GM12878 (cell line): ENCODE data around the gene MSI2. TPM values are rescaled to one million over a fixed set of nuclear protein-coding genes. Genes with fewer than 3 reads are reported as not detected.

ENCODE experiments used
- ATAC-seq: fragments of 200-7000 bp; cut with Tn5 transposase; 3 replicates; pipeline ENCODE4 v1.9.1; 2020; ENCODE audit warnings: mild to moderate bottlenecking, moderate library complexity
- BruUV-seq: library from RNA; stranded (reverse); fragments of 400-500 nt; replicated peaks from 2 replicates; lab custom pipeline; 2021; lab: Mats Ljungman, UMichigan
- CTCF ChIA-PET: fragments of 300-600 bp; sonication (Branson Sonifier 250); formaldehyde crosslinking; extraction: SDS; loops from one replicate; lab custom pipeline; 2021; ENCODE audit warnings: inconsistent platforms; lab: Yijun Ruan, JAX
- POLR2A ChIA-PET: fragments of 350-600 bp; formaldehyde crosslinking; extraction: SDS; loops from one replicate; lab custom pipeline; 2021; ENCODE audit warnings: inconsistent platforms; lab: Charles Lee
- RAD21 ChIA-PET: fragments of 300-600 bp; sonication (Branson Sonifier 250); formaldehyde crosslinking; loops from one replicate; lab custom pipeline; 2023; ENCODE audit warnings: antibody characterized with exemption; ENCODE audit not compliant: unreplicated experiment; lab: Charles Lee
- SMC1A ChIA-PET: fragments of 300-600 bp; sonication (Branson Sonifier 250); formaldehyde crosslinking; loops from one replicate; lab custom pipeline; 2023; ENCODE audit not compliant: unreplicated experiment, uncharacterized antibody; lab: Charles Lee
- DNase-seq: peaks from one replicate; pipeline ENCODE4 v3.0.0-alpha.2; 2011; ENCODE audit warnings: low read depth, low spot score
- FAIRE-seq: peaks from 3 replicates; lab custom pipeline; 2011; peaks lifted over from hg19 to GRCh38; lab: Jason Lieb, UNC
- H2AFZ ChIP-seq: 2 replicates; pipeline ENCODE4 v1.6.0; 2011; ENCODE audit warnings: low read depth, low read length, control low read depth; ENCODE audit not compliant: control insufficient read depth
- H3K27ac ChIP-seq: 2 replicates; pipeline ENCODE4 v1.5.1; 2011; ENCODE audit warnings: control low read depth; ENCODE audit not compliant: control insufficient read depth, insufficient read depth
- H3K27me3 ChIP-seq, 2 experiments: replicated peaks in 1 of 2; 2 replicates each; pipeline versions ENCODE4 v1.6.0 to v1.6.1; 2011; ENCODE audit warnings: low read length in 1 of 2; ENCODE audit not compliant: control insufficient read depth in 2 of 2, insufficient read depth in 2 of 2
- H3K36me3 ChIP-seq, 2 experiments: 2 replicates each; pipeline ENCODE4 v1.5.1; 2011; ENCODE audit warnings: low read length in 1 of 2; ENCODE audit not compliant: control insufficient read depth in 2 of 2, insufficient read depth in 2 of 2
- H3K4me1 ChIP-seq: 2 replicates; pipeline ENCODE4 v1.6.1; 2011; ENCODE audit warnings: mild to moderate bottlenecking, low read length, moderate library complexity, mixed read lengths; ENCODE audit not compliant: control insufficient read depth, insufficient read depth
- H3K4me2 ChIP-seq: 2 replicates; pipeline ENCODE4 v1.6.0; 2011; ENCODE audit warnings: control low read depth; ENCODE audit not compliant: control insufficient read depth, insufficient read depth
- H3K4me3 ChIP-seq: fragments of 200-600 bp; sonication (generic); 2 replicates; pipeline ENCODE4 v1.5.1; 2016
- H3K79me2 ChIP-seq: 2 replicates; pipeline ENCODE4 v1.6.0; 2011; ENCODE audit warnings: low read length; ENCODE audit not compliant: control insufficient read depth, insufficient read depth
- H3K9ac ChIP-seq: 2 replicates; pipeline ENCODE4 v1.8.0; 2011; ENCODE audit warnings: low read length, control low read depth, mixed read lengths; ENCODE audit not compliant: control insufficient read depth, insufficient read depth
- H3K9me3 ChIP-seq: replicated peaks from 3 replicates; pipeline ENCODE4 v1.5.1; 2011; ENCODE audit warnings: mild to moderate bottlenecking, low read length; ENCODE audit not compliant: control insufficient read depth, insufficient read depth
- H4K20me1 ChIP-seq: 2 replicates; pipeline ENCODE4 v1.6.0; 2011; ENCODE audit not compliant: control insufficient read depth, insufficient read depth
- CHD2 ChIP-seq: IDR thresholded peaks from 2 replicates; pipeline ENCODE4 v1.6.1; 2011; ENCODE audit warnings: low read depth, low read length, improper control_type of control experiment, borderline replicate concordance
- NFIC ChIP-seq: IDR thresholded peaks from 2 replicates; pipeline ENCODE4 v1.6.1; 2012; ENCODE audit warnings: low read depth, mild to moderate bottlenecking, inconsistent platforms, low read length, moderate library complexity
- NFXL1 ChIP-seq: fragments of 450-650 bp; IDR thresholded peaks from 2 replicates; pipeline ENCODE4 v1.6.1; 2017; ENCODE audit warnings: antibody characterized with exemption, mild to moderate bottlenecking, borderline replicate concordance
- RFX5 ChIP-seq: IDR thresholded peaks from 2 replicates; pipeline ENCODE4 v1.6.1; 2011; ENCODE audit warnings: low read depth, low read length, improper control_type of control experiment
- ZNF274 ChIP-seq: IDR thresholded peaks from one replicate; pipeline ENCODE4 v1.8.0; 2011; ENCODE audit not compliant: insufficient read length, insufficient read depth
- ZZZ3 ChIP-seq: IDR thresholded peaks from 2 replicates; pipeline ENCODE4 v1.6.1; 2011; ENCODE audit warnings: low read depth; ENCODE audit not compliant: control insufficient read depth, insufficient read length
- WGBS: methylation state at CpG from one replicate; pipeline ENCODE4 v1.1.6; 2016; ENCODE audit warnings: low lambda C conversion rate; ENCODE audit not compliant: insufficient replicate concordance, insufficient coverage; ENCODE audit errors: missing lambda C conversion rate; 5-methylcytosine and 5-hydroxymethylcytosine counted together
- in situ Hi-C: fragments of 300-500 bp; cut with MboI; formaldehyde crosslinking; loops from 9 replicates; pipeline ENCODE4 v1.14.3; 2018; ENCODE audit warnings: mixed read lengths
- intact Hi-C: fragments of 100-400 bp; cut with micrococcal nuclease; formaldehyde crosslinking; loops from one replicate; pipeline ENCODE4 v1.14.2; 2022; ENCODE audit not compliant: unreplicated experiment
- polyA plus RNA-seq, 11 experiments: library from polyadenylated mRNA; depleted of rRNA in 4 of 11; unstranded in 6 of 11; stranded (reverse) in 5 of 11; fragments of >200 nt; fragmentation: Nextera tagmentation in 4 of 11; fragmentation: Illumina TruSeq in 1 of 11; extraction: Ambion mirVana in 4 of 11; extraction: Trizol in 1 of 11; gene quantifications; 1 replicate in 1 of 11; 2 replicates in 10 of 11; pipeline versions ENCODE4 v1.2.1 to v1.2.3, GENCODE V29; 2011 to 2016; ENCODE audit warnings: inconsistent platforms in 2 of 11, missing spikeins in 2 of 11, low read depth in 1 of 11
- total RNA-seq, 4 experiments: library from RNA; depleted of rRNA in 3 of 4; stranded (reverse); fragments of >200 nt in 3 of 4; fragmentation: Illumina TruSeq in 1 of 4; extraction: Trizol in 1 of 4; gene quantifications; 2 replicates each; pipeline versions ENCODE4 v1.2.1 to v1.2.3, GENCODE V29; 2013 to 2021
- TF ChIP-seq, protein P1 (sequence below): fragments of 450-650 bp; IDR thresholded peaks from 2 replicates; pipeline ENCODE4 v1.6.1; 2017; ENCODE audit warnings: mild to moderate bottlenecking
- TF ChIP-seq, protein P2 (sequence below): fragments of 450-650 bp; IDR thresholded peaks from 2 replicates; pipeline ENCODE4 v1.6.1; 2017; ENCODE audit warnings: antibody characterized with exemption, mild to moderate bottlenecking, moderate library complexity
- TF ChIP-seq, protein P3 (sequence below): fragments of 450-650 bp; IDR thresholded peaks from 2 replicates; pipeline ENCODE4 v1.6.1; 2016; ENCODE audit warnings: mild to moderate bottlenecking
- TF ChIP-seq, protein P4 (sequence below): IDR thresholded peaks from 2 replicates; pipeline ENCODE4 v1.6.1; 2012; ENCODE audit warnings: improper control_type of control experiment, low read depth, low read length; ENCODE audit not compliant: insufficient replicate concordance

The MSI2 gene
- total and polyA plus RNA-seq, 10 of the 15 experiments (the other 5 are each of a cell fraction or from before 2014, with no cell fraction given), result 6.1 to 76.1 (median 42.0) TPM

DNA sequence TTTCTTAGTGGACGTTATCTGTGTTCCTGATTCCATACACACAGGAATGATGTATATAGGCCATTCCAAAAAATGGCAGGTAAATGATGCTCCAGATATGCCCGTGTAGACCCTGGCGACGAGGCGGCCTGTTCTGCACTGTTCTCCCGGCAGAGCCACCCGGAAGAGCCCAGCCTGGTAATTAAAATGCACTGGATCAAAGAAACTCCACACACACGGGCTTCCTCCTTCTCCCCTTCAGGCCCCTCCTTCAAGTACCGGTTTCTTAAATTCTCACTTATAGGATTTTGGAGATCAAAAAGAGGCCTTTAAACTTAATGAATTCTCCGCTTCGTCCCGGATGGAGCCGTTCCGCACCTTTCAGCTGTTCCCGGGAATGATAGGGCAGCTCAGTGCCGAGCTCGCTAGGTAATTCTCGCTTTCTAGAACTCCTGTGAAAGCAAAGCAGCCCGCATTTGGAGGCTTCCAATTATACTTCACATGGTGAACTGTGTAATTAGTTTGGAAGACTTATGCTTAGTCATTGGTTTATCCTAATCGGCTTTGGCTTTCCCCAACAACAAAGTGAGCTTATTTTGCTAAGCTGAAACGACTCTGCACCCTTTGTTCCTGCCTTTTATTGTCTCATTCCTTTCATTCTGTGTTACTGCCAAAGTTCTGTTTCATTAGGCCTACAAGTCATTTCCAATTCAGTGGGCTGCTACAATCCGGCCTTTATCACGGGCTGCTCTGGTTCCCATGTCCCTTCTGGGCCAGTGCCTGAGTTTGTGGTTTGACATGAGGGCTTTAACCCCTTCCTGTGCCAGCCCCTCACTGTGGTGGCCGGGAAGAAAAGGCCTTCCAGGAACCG lies 150.0 kb downstream of the MSI2 start:
- ChIA-PET SMC1A (interaction anchor here (0.7 to 3.9 kb wide), 9 partner anchors 12 to 163 kb away, joined by 3 to 30 read pairs (median 5); no protein-coding TSS in a partner anchor), RAD21 (interaction anchor here (1.0 to 10.7 kb wide), 4 partner anchors 17 to 163 kb away, joined by 3 to 71 read pairs (median 6); no protein-coding TSS in a partner anchor), POLR2A (interaction anchor here (0.6 to 1.1 kb wide), 3 partner anchors 56 to 162 kb away, joined by 3 to 5 read pairs (median 3); no protein-coding TSS in a partner anchor), CTCF (interaction anchor here (0.7 to 11.1 kb wide), 5 partner anchors 13 to 265 kb away, joined by 4 to 150 read pairs (median 20); no protein-coding TSS in a partner anchor)
- DNase-seq (no peak), ATAC-seq (no peak), FAIRE-seq (no peak)
- Histone ChIP-seq H3K4me1 (peaks cover 9% of the 10 kb centered on the region), H3K79me2 (peaks cover 11% of the 10 kb centered on the region), H3K4me3 (no peak overlapping the region), H3K36me3 (peaks cover 20 to 24% of the 10 kb centered on the region in 2 experiments), H3K9ac (no peak overlapping the region), H2AFZ (no peak overlapping the region), H3K27ac (no peak overlapping the region), H3K4me2 (no peak overlapping the region), H3K27me3 (no peaks in the 10 kb centered on the region), H3K9me3 (no peaks in the 10 kb centered on the region), H4K20me1 (no peaks in the 10 kb centered on the region)
- intact Hi-C loops (no loop called here), in situ Hi-C loops (no loop called here)
- BruUV-seq, result no TSS peak
- WGBS, result 83% methylated on average over 25 of the region's 25 CpGs
- TF ChIP-seq CHD2 (no peak), NFIC (no peak), RFX5 (no peak), ZNF274 (no peak), ZZZ3 (no peak), NFXL1 (no peak)
- TF ChIP-seq, protein P1, sequence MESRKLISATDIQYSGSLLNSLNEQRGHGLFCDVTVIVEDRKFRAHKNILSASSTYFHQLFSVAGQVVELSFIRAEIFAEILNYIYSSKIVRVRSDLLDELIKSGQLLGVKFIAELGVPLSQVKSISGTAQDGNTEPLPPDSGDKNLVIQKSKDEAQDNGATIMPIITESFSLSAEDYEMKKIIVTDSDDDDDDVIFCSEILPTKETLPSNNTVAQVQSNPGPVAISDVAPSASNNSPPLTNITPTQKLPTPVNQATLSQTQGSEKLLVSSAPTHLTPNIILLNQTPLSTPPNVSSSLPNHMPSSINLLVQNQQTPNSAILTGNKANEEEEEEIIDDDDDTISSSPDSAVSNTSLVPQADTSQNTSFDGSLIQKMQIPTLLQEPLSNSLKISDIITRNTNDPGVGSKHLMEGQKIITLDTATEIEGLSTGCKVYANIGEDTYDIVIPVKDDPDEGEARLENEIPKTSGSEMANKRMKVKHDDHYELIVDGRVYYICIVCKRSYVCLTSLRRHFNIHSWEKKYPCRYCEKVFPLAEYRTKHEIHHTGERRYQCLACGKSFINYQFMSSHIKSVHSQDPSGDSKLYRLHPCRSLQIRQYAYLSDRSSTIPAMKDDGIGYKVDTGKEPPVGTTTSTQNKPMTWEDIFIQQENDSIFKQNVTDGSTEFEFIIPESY, result no peak
- TF ChIP-seq, protein P2, sequence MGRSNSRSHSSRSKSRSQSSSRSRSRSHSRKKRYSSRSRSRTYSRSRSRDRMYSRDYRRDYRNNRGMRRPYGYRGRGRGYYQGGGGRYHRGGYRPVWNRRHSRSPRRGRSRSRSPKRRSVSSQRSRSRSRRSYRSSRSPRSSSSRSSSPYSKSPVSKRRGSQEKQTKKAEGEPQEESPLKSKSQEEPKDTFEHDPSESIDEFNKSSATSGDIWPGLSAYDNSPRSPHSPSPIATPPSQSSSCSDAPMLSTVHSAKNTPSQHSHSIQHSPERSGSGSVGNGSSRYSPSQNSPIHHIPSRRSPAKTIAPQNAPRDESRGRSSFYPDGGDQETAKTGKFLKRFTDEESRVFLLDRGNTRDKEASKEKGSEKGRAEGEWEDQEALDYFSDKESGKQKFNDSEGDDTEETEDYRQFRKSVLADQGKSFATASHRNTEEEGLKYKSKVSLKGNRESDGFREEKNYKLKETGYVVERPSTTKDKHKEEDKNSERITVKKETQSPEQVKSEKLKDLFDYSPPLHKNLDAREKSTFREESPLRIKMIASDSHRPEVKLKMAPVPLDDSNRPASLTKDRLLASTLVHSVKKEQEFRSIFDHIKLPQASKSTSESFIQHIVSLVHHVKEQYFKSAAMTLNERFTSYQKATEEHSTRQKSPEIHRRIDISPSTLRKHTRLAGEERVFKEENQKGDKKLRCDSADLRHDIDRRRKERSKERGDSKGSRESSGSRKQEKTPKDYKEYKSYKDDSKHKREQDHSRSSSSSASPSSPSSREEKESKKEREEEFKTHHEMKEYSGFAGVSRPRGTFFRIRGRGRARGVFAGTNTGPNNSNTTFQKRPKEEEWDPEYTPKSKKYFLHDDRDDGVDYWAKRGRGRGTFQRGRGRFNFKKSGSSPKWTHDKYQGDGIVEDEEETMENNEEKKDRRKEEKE, result no peak
- TF ChIP-seq, protein P3, sequence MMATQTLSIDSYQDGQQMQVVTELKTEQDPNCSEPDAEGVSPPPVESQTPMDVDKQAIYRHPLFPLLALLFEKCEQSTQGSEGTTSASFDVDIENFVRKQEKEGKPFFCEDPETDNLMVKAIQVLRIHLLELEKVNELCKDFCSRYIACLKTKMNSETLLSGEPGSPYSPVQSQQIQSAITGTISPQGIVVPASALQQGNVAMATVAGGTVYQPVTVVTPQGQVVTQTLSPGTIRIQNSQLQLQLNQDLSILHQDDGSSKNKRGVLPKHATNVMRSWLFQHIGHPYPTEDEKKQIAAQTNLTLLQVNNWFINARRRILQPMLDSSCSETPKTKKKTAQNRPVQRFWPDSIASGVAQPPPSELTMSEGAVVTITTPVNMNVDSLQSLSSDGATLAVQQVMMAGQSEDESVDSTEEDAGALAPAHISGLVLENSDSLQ, result no peak
- TF ChIP-seq, protein P4, sequence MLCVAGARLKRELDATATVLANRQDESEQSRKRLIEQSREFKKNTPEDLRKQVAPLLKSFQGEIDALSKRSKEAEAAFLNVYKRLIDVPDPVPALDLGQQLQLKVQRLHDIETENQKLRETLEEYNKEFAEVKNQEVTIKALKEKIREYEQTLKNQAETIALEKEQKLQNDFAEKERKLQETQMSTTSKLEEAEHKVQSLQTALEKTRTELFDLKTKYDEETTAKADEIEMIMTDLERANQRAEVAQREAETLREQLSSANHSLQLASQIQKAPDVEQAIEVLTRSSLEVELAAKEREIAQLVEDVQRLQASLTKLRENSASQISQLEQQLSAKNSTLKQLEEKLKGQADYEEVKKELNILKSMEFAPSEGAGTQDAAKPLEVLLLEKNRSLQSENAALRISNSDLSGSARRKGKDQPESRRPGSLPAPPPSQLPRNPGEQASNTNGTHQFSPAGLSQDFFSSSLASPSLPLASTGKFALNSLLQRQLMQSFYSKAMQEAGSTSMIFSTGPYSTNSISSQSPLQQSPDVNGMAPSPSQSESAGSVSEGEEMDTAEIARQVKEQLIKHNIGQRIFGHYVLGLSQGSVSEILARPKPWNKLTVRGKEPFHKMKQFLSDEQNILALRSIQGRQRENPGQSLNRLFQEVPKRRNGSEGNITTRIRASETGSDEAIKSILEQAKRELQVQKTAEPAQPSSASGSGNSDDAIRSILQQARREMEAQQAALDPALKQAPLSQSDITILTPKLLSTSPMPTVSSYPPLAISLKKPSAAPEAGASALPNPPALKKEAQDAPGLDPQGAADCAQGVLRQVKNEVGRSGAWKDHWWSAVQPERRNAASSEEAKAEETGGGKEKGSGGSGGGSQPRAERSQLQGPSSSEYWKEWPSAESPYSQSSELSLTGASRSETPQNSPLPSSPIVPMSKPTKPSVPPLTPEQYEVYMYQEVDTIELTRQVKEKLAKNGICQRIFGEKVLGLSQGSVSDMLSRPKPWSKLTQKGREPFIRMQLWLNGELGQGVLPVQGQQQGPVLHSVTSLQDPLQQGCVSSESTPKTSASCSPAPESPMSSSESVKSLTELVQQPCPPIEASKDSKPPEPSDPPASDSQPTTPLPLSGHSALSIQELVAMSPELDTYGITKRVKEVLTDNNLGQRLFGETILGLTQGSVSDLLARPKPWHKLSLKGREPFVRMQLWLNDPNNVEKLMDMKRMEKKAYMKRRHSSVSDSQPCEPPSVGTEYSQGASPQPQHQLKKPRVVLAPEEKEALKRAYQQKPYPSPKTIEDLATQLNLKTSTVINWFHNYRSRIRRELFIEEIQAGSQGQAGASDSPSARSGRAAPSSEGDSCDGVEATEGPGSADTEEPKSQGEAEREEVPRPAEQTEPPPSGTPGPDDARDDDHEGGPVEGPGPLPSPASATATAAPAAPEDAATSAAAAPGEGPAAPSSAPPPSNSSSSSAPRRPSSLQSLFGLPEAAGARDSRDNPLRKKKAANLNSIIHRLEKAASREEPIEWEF, result no peak
